Fibroblast of peridontal ligament (primary cell): ENCODE results near the gene SMAD6.

Experiments
- DNase-seq: peaks from one replicate; pipeline ENCODE4 v3.0.0-alpha.2; 2010; ENCODE audit errors: extremely low read depth

SMAD6 gene

DNA sequence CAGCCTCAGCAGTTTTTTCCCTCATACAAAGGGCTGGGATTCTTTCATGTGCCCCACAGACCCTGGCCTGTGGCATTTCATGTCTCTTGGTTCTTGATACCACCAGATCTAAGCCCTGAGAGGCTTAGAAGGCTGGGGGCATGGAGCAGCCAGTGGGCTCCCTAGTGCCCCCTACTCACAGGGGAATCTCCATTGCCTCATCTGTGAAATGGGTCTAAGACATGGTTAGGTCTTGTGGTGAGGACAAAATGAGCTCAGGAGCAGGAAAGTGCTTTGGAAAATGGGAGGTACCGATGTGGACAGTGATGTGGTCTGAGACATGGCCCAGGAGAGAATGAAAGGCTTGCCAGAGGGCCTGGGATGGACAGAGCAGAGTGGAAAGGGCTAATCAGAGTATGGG, 94.3 kb downstream of the SMAD6 start:
- no peak for DNase-seq

DNA sequence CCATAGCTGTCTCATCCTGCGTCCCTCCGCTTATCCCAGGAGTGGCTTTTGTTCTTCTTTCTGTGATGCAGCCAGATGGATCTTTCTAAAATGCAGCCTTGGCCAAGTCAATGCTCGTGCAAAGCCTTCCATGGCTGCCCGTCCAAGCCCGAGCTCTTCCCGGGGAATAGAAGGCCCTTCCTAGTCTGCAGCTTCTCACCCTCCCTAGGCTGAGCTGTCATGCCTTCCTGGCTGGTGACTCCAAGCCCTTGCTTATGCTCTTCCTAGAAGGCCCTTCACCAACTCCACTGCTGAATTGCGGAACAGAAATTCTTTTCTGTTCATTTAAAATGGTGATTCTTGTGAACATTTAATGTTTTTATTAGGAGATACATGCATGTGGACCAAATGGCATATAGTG, 95.9 kb downstream of the SMAD6 start:
- DNase-seq: no peak

DNA sequence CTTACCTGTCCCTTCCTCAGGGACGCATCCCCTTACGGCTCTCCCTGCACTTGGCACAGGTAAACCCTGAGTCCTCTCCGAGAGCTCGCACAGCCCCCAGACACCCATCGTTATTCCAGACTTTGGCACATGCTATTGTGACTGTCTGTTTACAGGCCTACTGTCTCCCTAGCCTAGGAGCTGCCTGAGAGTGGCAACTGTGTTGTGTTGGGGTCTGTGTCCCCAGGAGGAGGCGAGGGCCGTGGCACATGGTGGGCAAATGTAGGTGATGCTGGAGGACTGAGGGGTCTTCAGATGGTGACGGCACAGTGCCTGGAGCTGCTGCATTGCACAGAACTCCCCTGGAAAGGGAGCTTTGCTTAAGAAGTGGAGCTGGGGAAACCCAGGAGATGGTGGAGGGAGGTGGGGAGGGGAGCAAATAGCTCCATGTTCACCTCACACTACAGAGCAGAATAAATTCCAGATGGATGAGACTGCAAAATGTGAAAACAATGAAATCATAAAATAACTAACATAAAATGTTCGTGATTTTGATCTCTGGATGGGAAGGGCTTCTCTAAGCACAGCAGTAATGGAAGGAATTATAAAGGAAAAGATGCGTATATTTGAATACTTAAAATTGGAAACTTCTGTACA, 96.5 kb downstream of the SMAD6 start:
- peak; percentile 73 for DNase-seq

DNA sequence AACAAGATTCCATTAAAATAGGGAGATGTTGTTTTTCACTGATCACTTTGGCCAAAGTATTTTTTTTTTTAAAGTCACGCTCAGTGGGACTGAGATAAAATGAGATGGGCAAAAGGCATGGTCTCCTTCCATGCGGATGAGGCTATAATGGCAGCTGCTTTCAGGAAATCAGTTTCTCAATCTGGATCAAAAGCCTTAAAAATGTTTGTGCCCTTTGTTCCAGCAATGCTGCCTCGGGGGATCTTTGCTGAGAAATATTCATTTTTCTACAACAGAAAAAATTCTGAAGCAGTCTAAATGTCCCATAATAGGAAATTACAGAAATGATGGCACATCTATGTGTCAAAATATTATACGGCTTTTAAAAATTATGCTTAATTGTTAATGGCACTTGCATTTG, 97.2 kb downstream of the SMAD6 start:
- DNase-seq: no peak

DNA sequence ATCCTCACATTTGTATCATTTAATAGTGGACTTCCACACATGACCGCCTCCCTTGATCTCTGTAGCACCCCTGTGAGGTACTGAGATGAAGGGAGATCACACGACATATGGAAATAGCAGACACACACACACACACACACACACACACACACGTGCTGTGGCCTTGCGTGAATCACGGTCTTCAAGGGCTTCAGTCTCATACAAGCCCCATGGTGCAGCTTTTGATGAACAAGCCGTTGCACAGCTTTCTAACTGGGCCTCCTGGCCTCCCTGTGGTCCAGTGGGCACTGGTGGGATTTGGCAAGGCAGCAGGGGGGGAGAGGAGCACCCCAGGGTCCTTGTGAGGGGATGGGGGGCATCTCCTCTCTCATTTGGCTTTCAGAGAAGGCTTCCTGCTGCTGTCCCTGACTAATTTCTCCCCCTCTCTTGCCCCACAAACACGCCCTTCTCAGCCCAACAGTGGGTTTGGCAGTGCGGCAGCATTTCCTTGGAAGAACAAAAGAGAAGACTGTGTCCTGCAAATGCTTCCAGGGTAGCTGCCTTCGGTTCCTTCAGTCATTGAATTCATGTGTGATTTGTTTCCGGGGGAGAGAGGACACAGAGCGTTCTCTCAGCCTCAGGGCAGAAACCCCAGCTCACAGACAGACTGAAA, 98.7 kb downstream of the SMAD6 start:
- no peak for DNase-seq

DNA sequence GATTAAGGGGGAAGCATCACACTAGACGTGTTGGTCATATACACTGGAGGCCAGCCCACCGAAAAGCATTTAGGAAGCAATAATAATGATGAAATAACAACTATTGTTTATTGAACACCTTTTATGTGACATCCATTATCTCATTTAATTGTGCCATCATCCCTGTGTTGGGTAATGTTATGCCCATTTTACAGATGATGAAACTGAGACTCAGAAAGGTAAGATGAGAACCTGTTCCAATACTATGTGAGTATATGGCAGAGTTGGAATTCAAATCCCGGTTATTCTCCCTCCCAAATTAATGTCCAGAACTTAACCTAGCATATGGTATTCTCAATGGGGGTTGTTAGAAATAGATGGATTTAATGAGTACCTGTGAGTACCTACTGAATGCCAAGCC, 99.2 kb downstream of the SMAD6 start:
- DNase-seq: no peak

DNA sequence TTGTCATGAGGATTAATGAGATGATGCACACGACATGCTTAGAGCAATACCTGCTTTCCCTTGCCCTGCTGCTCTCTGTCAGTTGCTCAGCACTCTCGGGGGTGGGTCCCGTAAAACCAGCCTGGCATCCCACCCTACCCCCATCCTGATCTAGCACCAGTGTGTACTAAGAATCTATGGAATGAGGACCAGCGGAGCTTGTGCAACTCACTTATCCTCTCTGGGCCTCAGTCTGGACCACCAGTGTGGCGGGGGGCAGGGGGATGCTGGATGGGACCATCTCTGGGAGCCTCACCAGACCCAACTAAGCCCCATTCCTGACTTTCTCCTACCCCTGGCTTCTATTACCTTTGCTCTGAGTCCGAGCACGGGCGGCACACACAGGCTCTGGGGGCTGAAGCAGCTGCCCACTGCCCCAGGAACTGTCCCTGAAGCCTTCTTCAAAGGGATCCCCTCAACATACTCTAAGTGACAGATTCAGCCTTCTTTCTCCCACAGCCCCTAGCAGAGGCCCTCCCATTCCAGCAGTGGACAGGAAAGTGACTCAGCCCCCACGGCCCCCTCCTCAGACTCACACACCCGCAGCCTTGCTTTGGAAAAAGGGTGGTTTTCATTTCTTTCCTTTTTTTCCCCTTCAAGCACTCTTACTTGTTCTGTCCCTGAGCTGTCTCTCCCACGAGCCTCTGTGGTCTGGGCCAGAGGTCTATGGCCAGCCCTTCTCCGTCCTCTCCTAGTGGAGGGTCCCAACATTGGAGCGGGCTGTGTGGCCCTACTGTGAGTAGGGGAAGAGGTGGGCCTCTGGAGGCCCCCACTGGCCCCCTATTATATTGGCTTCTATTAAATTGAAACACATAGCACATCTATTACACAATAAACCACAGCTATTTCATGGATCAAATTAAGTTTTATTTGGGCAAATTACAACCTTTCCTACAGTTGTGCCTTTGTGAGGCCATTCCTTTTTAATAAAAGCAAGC, 100.3 kb downstream of the SMAD6 start:
- DNase-seq: peak; percentile 82

DNA sequence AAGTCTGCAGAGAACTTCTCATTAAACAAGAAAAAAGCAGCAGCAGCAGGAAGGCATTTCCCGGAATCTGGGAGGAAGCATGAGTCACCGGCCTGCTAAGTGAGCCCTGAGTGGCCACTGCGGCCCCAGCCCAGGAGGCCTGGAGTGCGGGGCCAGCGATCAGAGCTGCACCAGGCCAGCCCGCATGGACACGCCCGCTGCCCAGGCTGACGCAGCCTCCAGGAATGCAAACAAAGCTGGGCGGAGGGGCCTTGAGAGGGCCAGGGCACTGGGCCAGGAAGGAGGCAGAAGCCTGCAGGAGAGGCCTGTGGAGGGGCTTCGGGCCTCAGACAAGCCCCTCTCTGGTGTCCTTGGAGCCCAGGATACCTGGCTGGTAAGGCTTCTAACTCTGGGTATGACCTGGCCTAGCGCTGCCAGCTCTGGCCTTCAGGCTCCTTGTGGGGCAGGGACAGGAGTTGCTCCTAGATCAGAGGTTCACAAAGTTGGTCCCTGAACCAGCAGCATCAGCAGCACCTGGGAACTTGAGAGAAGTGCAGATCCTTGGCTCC, 101.2 kb downstream of the SMAD6 start:
- peak; percentile 97 for DNase-seq

DNA sequence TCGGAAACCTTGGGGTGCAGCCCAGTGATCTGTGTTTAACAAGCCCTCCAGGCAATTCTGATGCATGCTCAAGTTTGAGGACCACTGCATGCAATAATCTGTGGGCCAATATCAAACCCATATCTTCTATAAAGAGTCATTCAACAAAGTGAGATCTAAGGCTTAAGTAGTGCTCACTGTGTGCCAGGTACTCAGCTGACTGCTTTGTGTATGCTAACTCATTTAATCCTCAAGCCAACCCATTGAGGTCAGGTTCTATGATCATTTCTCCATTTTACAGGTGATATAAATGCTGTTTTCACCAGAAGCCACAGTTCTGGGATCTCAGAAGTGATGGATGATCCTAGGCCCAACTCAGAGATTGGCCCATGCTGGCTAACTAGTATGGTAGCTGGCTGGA, 101.7 kb downstream of the SMAD6 start:
- no peak for DNase-seq

DNA sequence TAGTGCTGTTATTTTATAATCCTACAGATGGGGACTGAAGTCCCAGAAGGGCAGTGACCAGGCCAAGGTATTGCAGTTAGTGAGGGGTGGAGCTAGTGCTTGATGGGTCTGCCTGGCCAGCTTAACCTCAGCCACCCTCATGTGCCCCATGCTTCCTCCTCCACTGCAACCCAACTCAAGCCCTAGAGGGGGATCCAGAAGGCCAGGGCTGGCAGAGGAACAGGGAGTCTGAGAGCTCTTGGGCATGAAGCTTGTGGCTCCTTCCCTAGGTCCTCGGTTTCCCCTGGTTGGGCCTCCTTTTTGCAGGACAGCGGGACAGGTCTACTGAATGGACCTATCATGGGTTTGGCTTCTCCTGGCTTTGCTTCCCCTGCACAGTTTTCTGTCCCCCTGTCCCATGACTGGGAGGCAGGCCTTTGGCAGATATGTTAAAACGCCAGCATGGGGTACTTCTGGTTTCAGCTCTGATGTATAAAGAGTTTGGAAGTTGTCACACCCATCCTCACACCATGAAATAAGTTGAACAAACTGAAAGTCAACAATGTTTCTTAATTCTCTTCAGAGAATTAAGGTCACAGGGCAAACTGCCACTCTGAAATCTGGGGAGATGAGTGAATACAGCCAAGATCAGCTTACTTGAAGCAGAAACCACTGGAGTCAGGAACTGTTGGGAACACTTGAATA, 103.3 kb downstream of the SMAD6 start:
- peak; percentile 61 for DNase-seq

DNA sequence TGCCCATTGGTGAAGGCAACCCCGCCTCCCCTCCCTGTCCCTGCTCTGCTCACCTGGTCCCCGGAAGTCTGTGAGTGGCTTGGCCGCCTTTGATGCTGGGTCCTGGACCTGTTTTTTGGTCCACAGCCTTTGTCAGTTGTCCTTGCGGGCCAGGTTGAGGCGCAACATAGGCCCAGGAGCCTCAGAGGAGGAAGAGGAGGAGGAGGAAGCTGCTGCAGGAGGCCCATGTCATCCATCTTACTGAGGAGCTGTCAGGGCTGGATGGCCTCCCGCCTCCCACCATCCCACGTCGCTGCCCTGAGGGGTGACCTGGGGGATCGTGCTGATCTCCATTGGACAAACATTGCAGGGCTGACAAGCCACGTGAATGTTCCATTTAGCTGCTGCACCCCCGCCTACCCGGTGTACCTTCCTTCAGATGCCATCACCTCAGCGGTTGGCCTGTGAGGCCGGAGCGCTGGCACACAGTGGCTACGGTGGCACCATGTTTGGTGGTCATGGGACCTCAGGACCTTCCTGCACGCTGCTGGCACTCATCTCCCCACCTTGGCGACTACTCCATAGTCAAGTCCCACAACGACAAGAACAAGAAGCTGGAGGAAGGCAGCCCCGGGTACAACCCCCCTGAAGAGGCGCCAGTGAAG, 106.3 kb downstream of the SMAD6 start:
- no peak for DNase-seq

DNA sequence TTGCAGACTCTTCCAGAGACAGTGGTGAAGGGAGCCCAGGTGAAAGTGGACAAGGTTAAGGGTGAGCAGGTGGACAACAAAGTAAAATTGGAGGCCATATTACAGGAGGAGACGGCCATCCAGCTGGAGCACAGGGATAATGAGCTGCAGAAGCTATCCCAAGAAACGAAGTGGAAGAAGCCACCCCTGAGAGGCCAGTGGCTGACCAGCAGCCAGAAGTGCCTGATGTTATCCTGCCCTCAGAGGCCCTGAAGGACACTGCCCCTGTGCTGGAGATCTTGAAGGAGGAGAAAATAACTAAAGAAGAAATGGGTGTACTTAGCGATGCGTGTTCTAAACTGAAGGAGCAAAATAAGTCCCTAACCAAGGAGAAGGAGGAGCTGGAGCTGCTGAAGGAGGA, 107.6 kb downstream of the SMAD6 start:
- DNase-seq: no peak

DNA sequence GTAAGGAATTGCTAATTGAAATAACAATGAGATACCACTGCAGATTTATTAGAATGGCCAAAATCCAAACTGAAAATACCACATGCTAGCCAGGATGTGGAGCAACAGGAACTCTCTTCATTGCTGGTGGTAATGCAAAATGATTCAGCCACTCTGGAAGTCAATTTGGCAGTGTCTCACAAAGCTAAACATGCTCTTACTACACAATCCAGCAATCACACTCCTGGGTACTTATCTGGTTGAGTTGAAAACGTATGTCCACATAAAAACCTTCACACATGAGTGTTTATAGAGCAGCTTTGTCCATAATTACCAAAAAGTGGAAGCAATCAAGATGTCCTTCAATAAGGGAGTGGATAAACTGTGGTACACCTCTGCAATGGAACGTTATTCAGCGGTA, 113.3 kb downstream of the SMAD6 start:
- DNase-seq: peak; percentile 96

DNA sequence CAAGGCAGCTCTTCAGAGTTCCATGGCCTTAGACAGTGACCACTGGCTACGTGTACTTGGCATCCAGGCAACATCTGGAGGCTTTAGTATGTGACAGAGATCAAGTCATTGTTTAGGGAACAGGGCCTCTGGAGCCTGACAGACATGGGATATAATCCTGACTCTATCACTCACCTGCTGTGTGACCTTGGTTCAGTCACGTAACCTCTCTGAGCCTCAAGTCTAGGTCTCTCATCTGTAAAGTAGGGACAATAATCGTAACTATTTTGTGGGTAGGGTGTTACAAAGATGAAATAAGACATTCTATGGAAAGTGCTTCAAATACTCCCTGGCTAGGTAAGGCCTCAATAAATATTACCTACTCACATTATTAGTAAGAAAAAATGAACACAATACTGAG, 114.2 kb downstream of the SMAD6 start:
- no peak for DNase-seq

DNA sequence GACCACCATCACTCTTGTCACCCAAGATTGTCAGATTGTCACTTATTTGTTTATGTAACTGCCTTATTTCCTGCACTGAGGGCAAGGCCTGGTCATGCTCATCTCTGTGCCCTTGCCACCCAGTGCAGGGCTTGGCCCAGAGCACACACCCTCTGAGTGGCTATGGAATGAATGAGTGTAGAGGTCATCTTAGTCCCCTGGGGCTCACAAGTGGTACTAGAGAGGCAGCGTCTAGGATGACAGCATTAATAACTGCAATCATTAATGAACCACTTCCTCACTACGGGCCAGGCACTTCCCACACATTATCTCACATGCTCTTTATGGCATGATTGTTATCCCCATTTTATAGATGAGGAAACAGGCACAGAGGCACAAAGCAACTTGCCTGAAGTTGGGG, 117.0 kb downstream of the SMAD6 start:
- no peak for DNase-seq

DNA sequence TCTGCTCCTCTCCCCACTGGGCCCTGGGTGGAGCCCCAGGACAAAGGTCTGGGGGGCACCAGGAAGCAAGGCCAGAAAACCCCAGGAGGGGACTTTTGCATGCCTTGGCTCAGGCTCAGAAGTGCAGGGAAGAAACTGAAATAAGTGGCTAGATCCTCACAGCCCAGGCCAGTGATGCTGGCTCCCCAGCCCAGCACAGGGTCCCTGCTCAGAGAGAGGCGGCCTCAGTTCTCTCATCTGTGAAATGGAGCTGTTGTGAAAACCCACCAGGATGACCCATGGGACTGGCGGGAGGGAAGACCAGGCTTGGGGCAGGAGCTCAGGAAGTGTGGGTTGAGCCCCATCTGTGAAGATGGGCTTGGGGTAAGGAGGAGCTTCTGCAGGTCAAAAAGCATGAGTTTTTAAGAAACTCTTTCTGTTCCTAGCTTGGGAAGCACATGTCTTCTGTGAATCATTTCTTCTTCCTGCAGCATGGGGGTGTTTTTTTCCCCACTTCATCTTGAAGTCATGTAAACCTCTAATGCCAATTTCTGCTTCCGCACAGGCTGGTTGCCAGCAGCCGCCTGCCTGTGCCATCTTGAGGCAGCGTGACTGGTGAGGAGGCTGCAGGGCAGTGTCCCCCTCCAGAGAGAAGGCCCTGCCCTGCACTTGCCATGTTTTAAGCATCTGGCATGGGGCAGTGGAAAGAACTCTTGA, 118.6 kb downstream of the SMAD6 start:
- DNase-seq: peak; percentile 62

DNA sequence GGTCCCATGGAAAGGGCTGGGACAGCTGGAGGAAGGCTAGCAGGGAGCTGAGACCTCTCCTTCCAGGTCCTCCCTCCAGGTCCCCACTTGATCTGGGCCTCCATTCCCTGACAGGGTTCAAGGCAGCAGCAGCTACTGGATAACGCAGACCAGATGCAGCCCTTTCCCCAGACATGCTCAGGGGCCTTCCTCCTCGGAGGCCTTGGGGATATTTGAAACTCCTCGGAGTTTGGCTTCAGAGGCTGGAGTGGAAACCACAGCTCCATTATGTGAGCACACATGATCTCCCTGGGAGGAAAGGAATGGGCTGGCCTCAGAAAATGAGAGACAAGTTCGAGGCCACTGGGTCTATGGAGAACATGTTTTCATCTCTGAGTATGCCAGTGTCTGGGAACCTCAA, 119.3 kb downstream of the SMAD6 start:
- peak; percentile 79 for DNase-seq

DNA sequence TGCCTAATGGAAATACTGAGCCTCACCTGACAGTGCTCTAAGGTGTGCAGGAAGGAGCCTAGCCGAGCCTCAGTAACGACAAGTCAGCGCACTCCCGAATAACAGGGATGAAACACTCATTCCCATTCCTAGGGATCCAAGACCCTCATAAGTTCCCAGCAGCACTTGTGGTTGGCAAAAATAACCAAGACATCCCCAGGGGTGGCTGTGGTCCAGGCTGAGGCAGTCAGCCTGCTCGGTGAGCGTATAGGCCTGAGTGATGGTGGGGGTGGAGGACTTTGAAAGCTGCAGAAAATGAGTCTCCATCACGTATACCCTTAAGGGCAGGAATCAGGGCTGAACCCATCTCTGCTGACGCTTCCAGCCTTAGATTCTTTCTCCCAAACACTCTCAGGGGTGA, 120.1 kb downstream of the SMAD6 start:
- DNase-seq: peak; percentile 71

DNA sequence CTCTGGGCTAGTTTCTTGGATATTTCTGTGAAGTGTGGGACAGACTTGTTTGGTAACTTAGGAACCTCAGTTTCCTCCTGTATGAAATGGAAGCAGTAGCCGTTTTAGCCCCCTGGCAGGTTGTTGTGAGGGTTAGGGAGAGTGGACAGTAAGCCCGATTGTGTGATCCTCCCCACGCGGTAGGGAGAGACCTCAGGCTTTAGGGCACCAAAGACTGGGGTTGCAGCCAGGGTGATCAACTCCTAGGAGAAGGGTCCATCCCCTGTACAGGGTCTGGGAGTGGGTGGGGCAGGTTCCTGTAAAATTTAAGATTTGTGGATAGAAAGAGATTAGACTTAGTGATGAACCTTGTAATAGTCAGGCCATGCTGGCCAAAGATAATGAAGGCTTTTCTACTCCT, 120.5 kb downstream of the SMAD6 start:
- DNase-seq: no peak

DNA sequence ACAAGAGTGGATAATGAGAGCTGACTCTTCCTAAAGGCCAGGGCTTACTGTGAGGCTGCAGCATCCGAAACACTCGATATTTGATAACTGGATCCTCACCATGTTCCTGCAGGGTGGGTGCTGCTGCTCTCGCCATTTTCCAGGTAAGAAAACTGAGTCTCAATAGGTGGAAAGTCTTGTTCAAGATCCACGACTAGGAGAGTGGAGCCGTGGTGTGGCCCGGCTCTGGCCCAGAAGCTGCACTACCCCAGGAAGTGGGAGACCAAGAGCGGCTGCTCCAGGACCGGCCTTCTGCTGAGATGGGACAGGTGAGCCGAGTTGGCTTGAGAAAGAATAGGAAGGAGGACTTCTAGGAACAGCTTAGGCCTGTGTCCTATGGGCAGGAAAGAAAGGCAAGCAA, 121.6 kb downstream of the SMAD6 start:
- no peak for DNase-seq

DNA sequence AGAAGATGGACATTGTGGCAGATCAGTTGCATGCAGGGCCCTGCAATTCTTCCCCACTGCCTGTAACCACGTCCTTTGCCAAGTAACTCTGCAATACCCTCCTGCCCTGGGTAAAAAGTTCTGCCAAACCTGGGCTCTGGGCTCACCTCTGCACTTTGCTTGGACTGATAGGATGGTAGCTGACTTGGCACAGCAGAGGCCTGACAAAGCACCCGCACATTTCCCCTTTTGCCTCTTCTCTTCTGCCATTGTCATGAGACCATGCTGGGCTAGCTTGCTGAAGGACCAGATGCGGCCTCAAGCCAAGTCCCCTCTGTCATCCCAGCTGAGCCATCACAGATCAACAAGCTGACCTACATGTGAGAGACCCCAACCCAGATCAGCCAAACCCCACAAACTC, 122.4 kb downstream of the SMAD6 start:
- DNase-seq: no peak
